Renal cortex interstitium (tissue), 11 donors: Measurements from ENCODE around the gene NDUFA8. TPM values are rescaled to one million over a fixed set of nuclear protein-coding genes. Genes with fewer than 3 reads are reported as not detected.

Experiments used
- DNase-seq, 11 donors: peaks; one replicate each; pipeline ENCODE4 v3.0.0-alpha.2; 2013; ENCODE audit warnings: low read depth in 9 of 11, low spot score in 4 of 11; ENCODE audit errors: extremely low read depth in 1 of 11
- polyA plus RNA-seq, 3 donors: library from polyadenylated mRNA; unstranded; fragments of 120-200 nt; gene quantifications; one replicate each; pipeline ENCODE4 v1.2.1, GENCODE V29; 2013; ENCODE audit not compliant: insufficient read length in 3 of 3

The NDUFA8 gene
- polyA plus RNA-seq, 3 donors: 71.7 to 90.3 (median 79.6) TPM

GRCh38 chr9:122116448-122117173 lies 43.0 kb downstream of the NDUFA8 start:
- no peak for DNase-seq

- no peak for DNase-seq
Measured at GRCh38 chr9:122116040-122116439, 43.5 kb downstream of the NDUFA8 start.

GRCh38 chr9:122115176-122116035 lies 44.2 kb downstream of the NDUFA8 start:
- no peak for DNase-seq

GRCh38 chr9:122113574-122113973 lies 46.0 kb downstream of the NDUFA8 start:
- no peak for DNase-seq

DNA sequence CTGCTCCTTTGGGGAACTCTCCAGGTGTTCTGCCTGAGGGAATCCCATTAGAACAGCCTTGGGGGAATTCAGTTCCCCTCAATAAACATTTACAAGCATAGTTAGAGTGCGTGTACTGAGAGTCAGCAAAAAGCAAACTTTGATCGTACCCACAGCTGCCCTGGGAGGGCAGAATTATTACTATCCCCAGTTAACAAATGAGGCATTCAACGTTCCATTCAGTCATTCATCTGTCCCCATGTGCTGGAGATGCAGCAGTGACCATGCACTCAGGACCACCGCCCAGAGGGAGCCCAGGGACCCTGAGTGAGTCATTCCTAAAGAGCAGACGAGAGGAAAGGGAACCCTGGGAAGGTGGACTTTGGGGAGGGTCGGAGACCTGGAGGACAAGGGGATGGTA lies 47.3 kb downstream of the NDUFA8 start:
- no peak for DNase-seq

DNA sequence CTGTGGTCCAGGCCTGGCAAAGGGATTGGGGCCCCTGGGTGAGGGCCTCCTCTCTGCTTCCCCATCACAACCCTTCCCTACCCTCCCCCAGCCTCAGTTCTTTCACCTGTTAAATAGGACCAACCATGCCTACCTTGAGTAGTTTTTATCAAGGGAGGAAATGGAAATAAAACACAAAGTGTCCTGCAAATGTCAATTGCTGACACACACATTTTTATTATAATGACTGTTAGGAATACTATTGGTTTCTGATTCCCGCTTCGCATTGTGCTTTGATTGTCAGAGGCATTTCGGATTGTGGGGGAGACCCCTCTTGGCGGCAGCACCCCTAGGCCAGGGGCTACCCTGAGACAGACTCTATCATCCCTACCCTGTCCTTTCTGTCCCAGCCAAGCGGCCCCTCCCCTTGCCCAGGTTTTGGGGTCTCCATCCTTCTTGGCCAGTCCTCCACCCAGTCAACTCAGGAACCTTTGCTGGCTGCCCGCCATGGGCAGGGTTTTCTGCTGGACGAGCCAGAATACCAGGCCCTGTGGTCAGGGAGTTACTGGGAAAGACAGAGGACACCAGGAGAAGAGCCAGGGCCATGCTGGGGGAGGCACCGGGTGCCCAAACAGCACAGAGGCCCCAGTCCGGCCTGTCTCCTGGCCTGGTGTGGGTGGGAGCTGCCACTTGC lies 48.0 kb downstream of the NDUFA8 start:
- no peak for DNase-seq

DNA sequence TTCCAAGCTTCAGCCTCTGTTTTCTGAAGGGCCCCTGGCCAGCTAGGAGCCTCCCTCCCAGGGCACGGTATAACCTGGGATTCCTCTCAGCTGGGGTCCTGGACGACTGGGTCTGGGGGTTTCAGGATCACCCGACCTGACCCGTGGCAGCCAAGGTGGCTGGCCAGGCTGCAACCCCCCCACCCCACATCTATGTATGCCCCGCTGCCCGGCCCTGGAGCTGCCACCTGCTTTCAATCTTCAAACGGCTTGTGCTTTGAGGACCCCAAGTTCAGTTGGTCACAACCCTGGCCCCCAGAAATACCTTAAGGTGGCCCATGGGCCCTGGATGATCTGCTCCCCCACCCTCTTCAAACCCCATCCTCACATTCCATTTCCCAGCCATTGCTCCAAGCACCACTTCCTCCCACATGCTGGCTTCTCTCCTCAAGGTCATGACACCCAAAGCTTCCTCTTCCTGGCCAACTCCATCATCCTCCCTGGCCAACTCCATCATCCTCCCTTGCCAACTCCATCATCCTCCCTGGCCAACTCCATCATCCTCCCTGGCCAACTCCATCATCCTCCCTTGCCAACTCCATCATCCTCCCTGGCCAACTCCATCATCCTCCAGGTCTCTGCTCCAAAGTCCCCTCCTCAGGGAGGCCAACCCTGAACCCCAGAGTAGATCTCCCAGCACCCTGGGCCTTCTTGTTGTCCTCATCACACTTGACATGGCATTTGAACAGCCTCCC lies 49.3 kb downstream of the NDUFA8 start:
- DNase-seq: no peak

GRCh38 chr9:122109035-122109813 lies 50.4 kb downstream of the NDUFA8 start:
- DNase-seq: no peak

DNA sequence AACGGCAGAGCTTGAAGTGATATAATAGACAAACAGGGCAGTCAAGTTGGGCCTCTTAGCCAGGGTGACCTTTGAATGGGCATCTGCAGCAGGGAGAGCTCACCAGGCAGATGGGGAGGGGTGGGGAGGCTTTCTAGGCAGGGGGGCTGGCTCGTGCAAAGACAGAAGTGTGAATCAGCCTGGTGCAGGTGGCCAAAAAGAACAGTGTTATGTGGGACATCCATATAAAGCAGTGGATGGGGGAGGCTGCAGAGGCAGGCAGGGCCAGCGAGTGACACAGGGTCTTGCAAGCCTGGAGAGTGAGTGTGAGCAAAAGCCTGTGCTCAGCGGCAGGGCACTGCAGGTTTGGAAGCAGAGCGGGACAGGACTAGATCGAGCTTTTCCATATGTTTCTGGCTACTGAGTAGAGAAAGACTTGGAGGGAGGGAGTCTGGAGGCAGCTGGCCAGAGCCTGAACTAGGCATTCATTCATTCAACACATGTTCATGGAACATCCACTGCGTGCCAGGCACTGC lies 52.2 kb downstream of the NDUFA8 start:
- DNase-seq: no peak

- DNase-seq: no peak
Measured at GRCh38 chr9:122106576-122106975, 53.0 kb downstream of the NDUFA8 start.

GRCh38 chr9:122103985-122104384 lies 55.6 kb downstream of the NDUFA8 start:
- no peak for DNase-seq

DNA sequence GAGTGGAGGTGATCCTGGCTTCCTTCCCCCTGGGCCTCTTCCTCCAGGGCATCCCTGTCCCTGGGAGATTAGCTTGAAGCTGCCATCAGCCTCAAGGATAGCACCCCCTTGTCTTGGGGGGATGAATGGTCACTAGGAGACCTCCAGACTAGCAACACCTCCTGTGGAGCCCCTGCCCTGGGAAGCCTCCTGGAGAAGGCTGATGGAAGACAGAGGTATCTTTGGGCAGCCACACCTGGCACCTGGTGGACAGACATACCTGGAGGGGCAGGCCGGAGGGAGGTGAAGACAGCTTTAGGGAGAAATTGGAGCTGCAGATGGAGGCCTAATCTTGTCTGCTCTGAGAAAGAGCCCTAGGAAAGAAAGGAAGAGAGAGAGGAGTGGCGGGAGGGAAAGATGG lies 57.4 kb downstream of the NDUFA8 start:
- DNase-seq: no peak

- DNase-seq: no peak
Measured at GRCh38 chr9:122100756-122101155, 58.8 kb downstream of the NDUFA8 start.

DNA sequence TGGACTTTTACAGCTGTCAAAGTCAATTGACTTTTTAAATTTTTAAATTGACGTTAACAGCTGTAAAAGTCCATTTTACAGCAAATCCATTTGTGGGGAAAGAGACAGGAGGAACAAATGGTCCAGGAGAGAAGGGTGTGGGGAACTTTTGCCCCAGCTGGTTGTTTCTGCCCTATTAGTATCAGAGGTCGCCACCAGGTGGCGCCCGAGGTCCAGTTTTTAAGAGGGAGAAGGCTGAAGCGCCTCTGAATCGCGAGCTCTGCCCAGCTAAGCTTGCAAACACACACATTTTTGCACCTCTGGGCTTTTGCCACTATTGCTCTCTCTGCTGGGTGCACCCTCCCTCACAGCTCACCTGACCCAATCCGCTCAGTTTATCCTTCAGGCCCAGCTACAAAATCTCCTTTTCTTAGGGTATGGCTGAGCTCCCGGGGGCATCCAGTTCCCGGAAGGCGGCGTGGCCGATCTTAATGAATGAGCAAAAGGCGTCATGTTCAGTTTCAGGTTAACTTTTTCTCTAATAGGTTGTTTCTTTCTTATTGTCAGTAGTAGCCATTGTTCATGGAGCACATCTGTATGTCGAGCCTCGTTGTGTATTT lies 60.2 kb downstream of the NDUFA8 start:
- peak; percentile 52 to 80 (median 67) for DNase-seq

DNA sequence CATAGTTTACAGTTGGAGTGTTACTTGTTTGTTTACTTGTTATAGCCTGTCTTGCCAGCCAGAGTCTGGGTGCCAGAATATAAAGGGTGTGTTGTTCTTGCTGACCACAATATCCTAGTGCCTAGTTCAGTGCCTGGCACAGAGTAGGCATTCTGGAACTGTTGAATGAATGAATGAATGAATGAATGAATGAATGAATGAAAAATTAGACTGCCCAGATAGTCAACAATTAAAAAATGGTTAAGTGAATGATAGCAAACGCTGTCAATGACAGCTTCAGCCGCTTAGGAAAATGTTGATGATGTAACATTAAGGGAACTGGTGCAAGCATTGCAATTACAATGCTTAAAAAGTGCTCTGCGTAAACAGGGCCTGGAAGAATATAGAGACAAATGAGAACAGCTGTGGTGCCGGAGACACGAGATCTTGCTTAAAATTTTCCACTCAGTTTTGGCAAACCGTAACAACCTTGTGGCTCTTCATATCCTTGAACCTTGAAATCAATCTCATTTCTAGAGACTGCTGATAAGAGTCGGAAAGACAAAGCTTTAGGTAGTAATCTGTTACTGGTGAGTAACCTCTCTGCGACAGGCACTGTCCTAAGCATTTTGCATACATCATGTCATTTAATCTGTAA lies 61.8 kb downstream of the NDUFA8 start:
- DNase-seq: no peak

DNA sequence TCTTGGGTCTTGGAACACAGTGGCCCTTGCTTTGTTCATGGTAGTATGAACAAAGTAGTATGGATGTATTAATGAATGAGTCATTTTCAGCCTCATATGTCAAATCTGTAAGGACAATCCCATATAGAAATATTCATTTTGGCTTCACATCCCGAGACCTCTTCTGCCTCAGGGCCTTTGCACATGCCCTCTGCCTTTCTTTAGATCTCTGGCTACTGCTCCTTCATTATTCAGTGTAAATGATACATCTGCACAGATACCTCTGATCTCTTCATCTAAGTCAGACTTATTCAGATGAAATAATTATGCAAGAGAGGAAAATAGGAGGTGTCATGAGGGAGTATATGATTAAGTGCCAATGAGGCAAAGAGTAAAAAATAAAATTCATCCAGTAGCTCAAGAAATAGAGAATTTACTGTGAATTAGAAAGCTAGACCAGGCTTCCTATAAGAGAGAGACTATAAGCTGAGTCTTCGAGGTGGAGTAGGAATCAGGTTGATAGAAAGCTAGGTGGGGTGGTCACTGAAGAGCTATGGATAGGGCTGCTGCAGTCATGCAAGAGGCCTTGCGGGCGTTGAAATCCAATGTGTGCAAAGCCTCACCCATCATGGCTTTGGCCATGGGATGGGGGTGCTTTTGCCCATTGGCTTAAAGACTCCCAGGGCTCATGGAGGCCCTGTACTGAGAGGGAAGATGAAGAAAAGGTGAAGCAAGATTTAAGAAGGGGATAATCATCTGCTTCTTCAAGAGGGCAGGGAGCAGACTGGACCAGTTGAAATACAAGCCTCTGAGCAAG lies 62.8 kb downstream of the NDUFA8 start:
- DNase-seq: no peak
